WTC11 (cell line): ENCODE results near the gene SKAP2. TPM values are rescaled to one million over a fixed set of nuclear protein-coding genes. Genes with fewer than 3 reads are reported as not detected.

ENCODE experiments used
- ATAC-seq: fragments of 200-7000 bp; cut with Tn5 transposase; 2 replicates; pipeline ENCODE4 v1.10.0; 2021; ENCODE audit warnings: mild to moderate bottlenecking, moderate library complexity
- CTCF ChIA-PET: fragments of 300-600 bp; sonication (Branson Sonifier 250); formaldehyde crosslinking; loops from one replicate; lab custom pipeline; 2021; ENCODE audit warnings: antibody characterized with exemption; lab: Charles Lee
- POLR2A ChIA-PET: fragments of 350-600 bp; sonication (Branson Sonifier 250); formaldehyde crosslinking; loops from one replicate; lab custom pipeline; 2021; ENCODE audit warnings: antibody characterized with exemption; lab: Charles Lee
- DNase-seq: peaks from one replicate; pipeline ENCODE4 v3.0.0; 2021; ENCODE audit warnings: low spot score
- H3K27ac Mint-ChIP-seq: 2 replicates; pipeline ENCODE4 v1.8.0; 2021; ENCODE audit warnings: mixed read lengths
- H3K27me3 Mint-ChIP-seq: 2 replicates; pipeline ENCODE4 v1.8.0; 2021; ENCODE audit warnings: low read depth, mild to moderate bottlenecking, moderate library complexity, mixed read lengths
- H3K36me3 Mint-ChIP-seq: 2 replicates; pipeline ENCODE4 v1.8.0; 2021; ENCODE audit warnings: mixed read lengths
- H3K4me1 Mint-ChIP-seq: 2 replicates; pipeline ENCODE4 v1.8.0; 2022; ENCODE audit warnings: mixed read lengths
- H3K4me3 Mint-ChIP-seq: 2 replicates; pipeline ENCODE4 v1.8.0; 2021; ENCODE audit warnings: mild to moderate bottlenecking, moderate library complexity, mixed read lengths
- H3K9me3 Mint-ChIP-seq: 2 replicates; pipeline ENCODE4 v1.8.0; 2021; ENCODE audit warnings: mixed read lengths
- ESRRA ChIP-seq: sonication (generic); formaldehyde crosslinking; IDR thresholded peaks from 2 replicates; pipeline ENCODE4 v1.8.1; 2022; ENCODE audit warnings: mild to moderate bottlenecking, missing genetic modification reagents, borderline replicate concordance
- FOXJ3 ChIP-seq: sonication (generic); formaldehyde crosslinking; IDR thresholded peaks from 2 replicates; pipeline ENCODE4 v1.9.0; 2021; ENCODE audit warnings: missing genetic modification reagents, mild to moderate bottlenecking, borderline replicate concordance
- FOXP1 ChIP-seq: sonication (generic); formaldehyde crosslinking; IDR thresholded peaks from 2 replicates; pipeline ENCODE4 v1.8.0; 2022; ENCODE audit warnings: missing genetic modification reagents, mild to moderate bottlenecking, moderate library complexity, borderline replicate concordance
- GRHL2 ChIP-seq: fragments of 250-450 bp; sonication (Bioruptor Pico); IDR thresholded peaks from 2 replicates; pipeline ENCODE4 v1.8.0; 2022; ENCODE audit warnings: mild to moderate bottlenecking, moderate library complexity; ENCODE audit not compliant: insufficient replicate concordance, severe bottlenecking
- HMGA2 ChIP-seq: fragments of 250-450 bp; sonication (Bioruptor Pico); IDR thresholded peaks from 2 replicates; pipeline ENCODE4 v1.4.0; 2021; ENCODE audit warnings: mild to moderate bottlenecking, moderate library complexity
- MXD4 ChIP-seq: fragments of 250-450 bp; sonication (Bioruptor Pico); IDR thresholded peaks from 2 replicates; pipeline ENCODE4 v1.8.0; 2021; ENCODE audit warnings: mild to moderate bottlenecking, moderate library complexity, borderline replicate concordance
- NFE2L1 ChIP-seq: sonication (generic); formaldehyde crosslinking; IDR thresholded peaks from 2 replicates; pipeline ENCODE4 v1.8.1; 2023; ENCODE audit warnings: missing genetic modification reagents
- NR1H2 ChIP-seq: sonication (generic); formaldehyde crosslinking; IDR thresholded peaks from 2 replicates; pipeline ENCODE4 v1.9.0; 2021; ENCODE audit warnings: mild to moderate bottlenecking, moderate library complexity, missing genetic modification reagents
- ZNF138 ChIP-seq: sonication (generic); formaldehyde crosslinking; conservative IDR thresholded peaks from 2 replicates; pipeline ENCODE4 v1.8.1; 2022; ENCODE audit warnings: mild to moderate bottlenecking, moderate library complexity, missing genetic modification reagents
- total RNA-seq: library from RNA; stranded (reverse); gene quantifications from 3 replicates; pipeline ENCODE4 v1.2.3, GENCODE V29; 2021
- TF ChIP-seq, protein P1 (sequence below): fragments of 250-450 bp; sonication (Bioruptor Pico); IDR thresholded peaks from 2 replicates; pipeline ENCODE4 v2.1.2; 2022; ENCODE audit warnings: mild to moderate bottlenecking, moderate library complexity
- TF ChIP-seq, protein P2 (sequence below): fragments of 250-450 bp; sonication (Bioruptor Pico); IDR thresholded peaks from 2 replicates; pipeline ENCODE4 v1.9.0; 2021; ENCODE audit warnings: mild to moderate bottlenecking, borderline replicate concordance
- TF ChIP-seq, protein P3 (sequence below): sonication (generic); formaldehyde crosslinking; IDR thresholded peaks from 2 replicates; pipeline ENCODE4 v1.8.1; 2023; ENCODE audit warnings: mild to moderate bottlenecking, moderate library complexity, missing genetic modification reagents
- TF ChIP-seq, protein P4 (sequence below): sonication (generic); formaldehyde crosslinking; IDR thresholded peaks from 2 replicates; pipeline ENCODE4 v1.8.0; 2023; ENCODE audit warnings: mild to moderate bottlenecking, missing genetic modification reagents
- TF ChIP-seq, protein P5 (sequence below): sonication (generic); formaldehyde crosslinking; IDR thresholded peaks from 2 replicates; pipeline ENCODE4 v1.8.1; 2023; ENCODE audit warnings: mild to moderate bottlenecking, missing genetic modification reagents, moderate library complexity
- TF ChIP-seq, protein P6 (sequence below): sonication (generic); formaldehyde crosslinking; IDR thresholded peaks from 2 replicates; pipeline ENCODE4 v1.8.0; 2022; ENCODE audit warnings: mild to moderate bottlenecking, missing genetic modification reagents
- TF ChIP-seq, protein P7 (sequence below): sonication (generic); formaldehyde crosslinking; IDR thresholded peaks from 2 replicates; pipeline ENCODE4 v1.8.1; 2023; ENCODE audit warnings: mild to moderate bottlenecking, missing genetic modification reagents, borderline replicate concordance
- TF ChIP-seq, protein P8 (sequence below): sonication (generic); formaldehyde crosslinking; IDR thresholded peaks from 2 replicates; pipeline ENCODE4 v1.8.1; 2022; ENCODE audit warnings: mild to moderate bottlenecking, missing genetic modification reagents, moderate library complexity, borderline replicate concordance

SKAP2 gene
- total RNA-seq, 1 experiment from 2014 or later: 2.5 TPM

DNA sequence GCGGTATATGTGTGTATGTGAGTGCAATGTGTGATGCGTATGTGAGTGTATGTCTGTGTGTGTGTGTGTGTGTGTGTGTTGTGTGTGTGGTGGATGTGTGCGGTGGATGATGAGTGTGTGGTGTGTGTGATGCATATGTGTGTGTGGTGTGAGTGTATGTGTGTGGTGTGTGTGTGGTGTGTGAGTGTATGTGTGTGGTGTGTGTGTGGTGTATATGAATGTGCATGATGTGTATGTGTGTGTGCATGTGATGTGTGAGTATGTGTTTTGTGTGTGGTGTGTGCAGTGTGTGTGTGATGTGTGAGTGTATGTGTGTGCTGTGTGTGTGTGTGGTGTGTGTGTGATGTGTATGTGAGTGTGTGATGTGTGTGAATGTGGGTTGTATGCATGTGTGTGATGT is 222.0 kb downstream of the SKAP2 start (continued):
- TF ChIP-seq, protein P1, sequence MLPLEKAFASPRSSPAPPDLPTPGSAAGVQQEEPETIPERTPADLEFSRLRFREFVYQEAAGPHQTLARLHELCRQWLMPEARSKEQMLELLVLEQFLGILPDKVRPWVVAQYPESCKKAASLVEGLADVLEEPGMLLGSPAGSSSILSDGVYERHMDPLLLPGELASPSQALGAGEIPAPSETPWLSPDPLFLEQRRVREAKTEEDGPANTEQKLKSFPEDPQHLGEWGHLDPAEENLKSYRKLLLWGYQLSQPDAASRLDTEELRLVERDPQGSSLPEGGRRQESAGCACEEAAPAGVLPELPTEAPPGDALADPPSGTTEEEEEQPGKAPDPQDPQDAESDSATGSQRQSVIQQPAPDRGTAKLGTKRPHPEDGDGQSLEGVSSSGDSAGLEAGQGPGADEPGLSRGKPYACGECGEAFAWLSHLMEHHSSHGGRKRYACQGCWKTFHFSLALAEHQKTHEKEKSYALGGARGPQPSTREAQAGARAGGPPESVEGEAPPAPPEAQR: no peak
- TF ChIP-seq HMGA2 (CRISPR knock-in tag): no peak
- TF ChIP-seq, protein P2, sequence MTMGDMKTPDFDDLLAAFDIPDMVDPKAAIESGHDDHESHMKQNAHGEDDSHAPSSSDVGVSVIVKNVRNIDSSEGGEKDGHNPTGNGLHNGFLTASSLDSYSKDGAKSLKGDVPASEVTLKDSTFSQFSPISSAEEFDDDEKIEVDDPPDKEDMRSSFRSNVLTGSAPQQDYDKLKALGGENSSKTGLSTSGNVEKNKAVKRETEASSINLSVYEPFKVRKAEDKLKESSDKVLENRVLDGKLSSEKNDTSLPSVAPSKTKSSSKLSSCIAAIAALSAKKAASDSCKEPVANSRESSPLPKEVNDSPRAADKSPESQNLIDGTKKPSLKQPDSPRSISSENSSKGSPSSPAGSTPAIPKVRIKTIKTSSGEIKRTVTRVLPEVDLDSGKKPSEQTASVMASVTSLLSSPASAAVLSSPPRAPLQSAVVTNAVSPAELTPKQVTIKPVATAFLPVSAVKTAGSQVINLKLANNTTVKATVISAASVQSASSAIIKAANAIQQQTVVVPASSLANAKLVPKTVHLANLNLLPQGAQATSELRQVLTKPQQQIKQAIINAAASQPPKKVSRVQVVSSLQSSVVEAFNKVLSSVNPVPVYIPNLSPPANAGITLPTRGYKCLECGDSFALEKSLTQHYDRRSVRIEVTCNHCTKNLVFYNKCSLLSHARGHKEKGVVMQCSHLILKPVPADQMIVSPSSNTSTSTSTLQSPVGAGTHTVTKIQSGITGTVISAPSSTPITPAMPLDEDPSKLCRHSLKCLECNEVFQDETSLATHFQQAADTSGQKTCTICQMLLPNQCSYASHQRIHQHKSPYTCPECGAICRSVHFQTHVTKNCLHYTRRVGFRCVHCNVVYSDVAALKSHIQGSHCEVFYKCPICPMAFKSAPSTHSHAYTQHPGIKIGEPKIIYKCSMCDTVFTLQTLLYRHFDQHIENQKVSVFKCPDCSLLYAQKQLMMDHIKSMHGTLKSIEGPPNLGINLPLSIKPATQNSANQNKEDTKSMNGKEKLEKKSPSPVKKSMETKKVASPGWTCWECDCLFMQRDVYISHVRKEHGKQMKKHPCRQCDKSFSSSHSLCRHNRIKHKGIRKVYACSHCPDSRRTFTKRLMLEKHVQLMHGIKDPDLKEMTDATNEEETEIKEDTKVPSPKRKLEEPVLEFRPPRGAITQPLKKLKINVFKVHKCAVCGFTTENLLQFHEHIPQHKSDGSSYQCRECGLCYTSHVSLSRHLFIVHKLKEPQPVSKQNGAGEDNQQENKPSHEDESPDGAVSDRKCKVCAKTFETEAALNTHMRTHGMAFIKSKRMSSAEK (CRISPR knock-in tag): no peak
- TF ChIP-seq, protein P3, sequence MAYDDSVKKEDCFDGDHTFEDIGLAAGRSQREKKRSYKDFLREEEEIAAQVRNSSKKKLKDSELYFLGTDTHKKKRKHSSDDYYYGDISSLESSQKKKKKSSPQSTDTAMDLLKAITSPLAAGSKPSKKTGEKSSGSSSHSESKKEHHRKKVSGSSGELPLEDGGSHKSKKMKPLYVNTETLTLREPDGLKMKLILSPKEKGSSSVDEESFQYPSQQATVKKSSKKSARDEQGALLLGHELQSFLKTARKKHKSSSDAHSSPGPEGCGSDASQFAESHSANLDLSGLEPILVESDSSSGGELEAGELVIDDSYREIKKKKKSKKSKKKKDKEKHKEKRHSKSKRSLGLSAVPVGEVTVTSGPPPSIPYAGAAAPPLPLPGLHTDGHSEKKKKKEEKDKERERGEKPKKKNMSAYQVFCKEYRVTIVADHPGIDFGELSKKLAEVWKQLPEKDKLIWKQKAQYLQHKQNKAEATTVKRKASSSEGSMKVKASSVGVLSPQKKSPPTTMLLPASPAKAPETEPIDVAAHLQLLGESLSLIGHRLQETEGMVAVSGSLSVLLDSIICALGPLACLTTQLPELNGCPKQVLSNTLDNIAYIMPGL (CRISPR knock-in tag): no peak

DNA sequence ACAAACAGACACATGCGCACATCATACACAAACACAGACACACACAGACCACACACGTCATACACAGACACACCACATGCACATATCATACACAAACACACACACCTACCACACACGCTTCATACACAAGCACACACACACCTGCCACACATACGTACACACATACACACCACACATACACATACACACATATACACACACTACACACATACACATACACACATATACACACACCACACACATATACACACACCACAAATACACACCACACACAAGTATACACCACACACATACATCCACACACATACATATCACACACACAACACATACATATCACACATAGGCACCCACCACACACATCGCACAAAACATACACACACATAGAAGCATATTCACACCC is 224.7 kb downstream of the SKAP2 start:
- Mint-ChIP-seq H3K27ac (no peak overlapping the region), H3K4me3 (no peak overlapping the region), H3K36me3 (no peaks in the 10 kb centered on the region), H3K4me1 (no peaks in the 10 kb centered on the region), H3K27me3 (no peaks in the 10 kb centered on the region), H3K9me3 (no peaks in the 10 kb centered on the region)
- no peak for ATAC-seq
- ChIA-PET CTCF (no interaction called here), POLR2A (no interaction called here)
- DNase-seq: no peak
- TF ChIP-seq GRHL2 (CRISPR knock-in tag): no peak
- TF ChIP-seq, protein P4, sequence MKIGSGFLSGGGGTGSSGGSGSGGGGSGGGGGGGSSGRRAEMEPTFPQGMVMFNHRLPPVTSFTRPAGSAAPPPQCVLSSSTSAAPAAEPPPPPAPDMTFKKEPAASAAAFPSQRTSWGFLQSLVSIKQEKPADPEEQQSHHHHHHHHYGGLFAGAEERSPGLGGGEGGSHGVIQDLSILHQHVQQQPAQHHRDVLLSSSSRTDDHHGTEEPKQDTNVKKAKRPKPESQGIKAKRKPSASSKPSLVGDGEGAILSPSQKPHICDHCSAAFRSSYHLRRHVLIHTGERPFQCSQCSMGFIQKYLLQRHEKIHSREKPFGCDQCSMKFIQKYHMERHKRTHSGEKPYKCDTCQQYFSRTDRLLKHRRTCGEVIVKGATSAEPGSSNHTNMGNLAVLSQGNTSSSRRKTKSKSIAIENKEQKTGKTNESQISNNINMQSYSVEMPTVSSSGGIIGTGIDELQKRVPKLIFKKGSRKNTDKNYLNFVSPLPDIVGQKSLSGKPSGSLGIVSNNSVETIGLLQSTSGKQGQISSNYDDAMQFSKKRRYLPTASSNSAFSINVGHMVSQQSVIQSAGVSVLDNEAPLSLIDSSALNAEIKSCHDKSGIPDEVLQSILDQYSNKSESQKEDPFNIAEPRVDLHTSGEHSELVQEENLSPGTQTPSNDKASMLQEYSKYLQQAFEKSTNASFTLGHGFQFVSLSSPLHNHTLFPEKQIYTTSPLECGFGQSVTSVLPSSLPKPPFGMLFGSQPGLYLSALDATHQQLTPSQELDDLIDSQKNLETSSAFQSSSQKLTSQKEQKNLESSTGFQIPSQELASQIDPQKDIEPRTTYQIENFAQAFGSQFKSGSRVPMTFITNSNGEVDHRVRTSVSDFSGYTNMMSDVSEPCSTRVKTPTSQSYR (CRISPR knock-in tag): no peak
- no peak for TF ChIP-seq NR1H2 (CRISPR knock-in tag)
- TF ChIP-seq, protein P5, sequence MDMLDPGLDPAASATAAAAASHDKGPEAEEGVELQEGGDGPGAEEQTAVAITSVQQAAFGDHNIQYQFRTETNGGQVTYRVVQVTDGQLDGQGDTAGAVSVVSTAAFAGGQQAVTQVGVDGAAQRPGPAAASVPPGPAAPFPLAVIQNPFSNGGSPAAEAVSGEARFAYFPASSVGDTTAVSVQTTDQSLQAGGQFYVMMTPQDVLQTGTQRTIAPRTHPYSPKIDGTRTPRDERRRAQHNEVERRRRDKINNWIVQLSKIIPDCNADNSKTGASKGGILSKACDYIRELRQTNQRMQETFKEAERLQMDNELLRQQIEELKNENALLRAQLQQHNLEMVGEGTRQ: no peak
- no peak for TF ChIP-seq FOXP1
- TF ChIP-seq, protein P6, sequence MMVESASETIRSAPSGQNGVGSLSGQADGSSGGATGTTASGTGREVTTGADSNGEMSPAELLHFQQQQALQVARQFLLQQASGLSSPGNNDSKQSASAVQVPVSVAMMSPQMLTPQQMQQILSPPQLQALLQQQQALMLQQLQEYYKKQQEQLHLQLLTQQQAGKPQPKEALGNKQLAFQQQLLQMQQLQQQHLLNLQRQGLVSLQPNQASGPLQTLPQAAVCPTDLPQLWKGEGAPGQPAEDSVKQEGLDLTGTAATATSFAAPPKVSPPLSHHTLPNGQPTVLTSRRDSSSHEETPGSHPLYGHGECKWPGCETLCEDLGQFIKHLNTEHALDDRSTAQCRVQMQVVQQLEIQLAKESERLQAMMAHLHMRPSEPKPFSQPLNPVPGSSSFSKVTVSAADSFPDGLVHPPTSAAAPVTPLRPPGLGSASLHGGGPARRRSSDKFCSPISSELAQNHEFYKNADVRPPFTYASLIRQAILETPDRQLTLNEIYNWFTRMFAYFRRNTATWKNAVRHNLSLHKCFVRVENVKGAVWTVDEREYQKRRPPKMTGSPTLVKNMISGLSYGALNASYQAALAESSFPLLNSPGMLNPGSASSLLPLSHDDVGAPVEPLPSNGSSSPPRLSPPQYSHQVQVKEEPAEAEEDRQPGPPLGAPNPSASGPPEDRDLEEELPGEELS (CRISPR knock-in tag): no peak
- TF ChIP-seq FOXJ3 (CRISPR knock-in tag): no peak
- TF ChIP-seq, protein P7, sequence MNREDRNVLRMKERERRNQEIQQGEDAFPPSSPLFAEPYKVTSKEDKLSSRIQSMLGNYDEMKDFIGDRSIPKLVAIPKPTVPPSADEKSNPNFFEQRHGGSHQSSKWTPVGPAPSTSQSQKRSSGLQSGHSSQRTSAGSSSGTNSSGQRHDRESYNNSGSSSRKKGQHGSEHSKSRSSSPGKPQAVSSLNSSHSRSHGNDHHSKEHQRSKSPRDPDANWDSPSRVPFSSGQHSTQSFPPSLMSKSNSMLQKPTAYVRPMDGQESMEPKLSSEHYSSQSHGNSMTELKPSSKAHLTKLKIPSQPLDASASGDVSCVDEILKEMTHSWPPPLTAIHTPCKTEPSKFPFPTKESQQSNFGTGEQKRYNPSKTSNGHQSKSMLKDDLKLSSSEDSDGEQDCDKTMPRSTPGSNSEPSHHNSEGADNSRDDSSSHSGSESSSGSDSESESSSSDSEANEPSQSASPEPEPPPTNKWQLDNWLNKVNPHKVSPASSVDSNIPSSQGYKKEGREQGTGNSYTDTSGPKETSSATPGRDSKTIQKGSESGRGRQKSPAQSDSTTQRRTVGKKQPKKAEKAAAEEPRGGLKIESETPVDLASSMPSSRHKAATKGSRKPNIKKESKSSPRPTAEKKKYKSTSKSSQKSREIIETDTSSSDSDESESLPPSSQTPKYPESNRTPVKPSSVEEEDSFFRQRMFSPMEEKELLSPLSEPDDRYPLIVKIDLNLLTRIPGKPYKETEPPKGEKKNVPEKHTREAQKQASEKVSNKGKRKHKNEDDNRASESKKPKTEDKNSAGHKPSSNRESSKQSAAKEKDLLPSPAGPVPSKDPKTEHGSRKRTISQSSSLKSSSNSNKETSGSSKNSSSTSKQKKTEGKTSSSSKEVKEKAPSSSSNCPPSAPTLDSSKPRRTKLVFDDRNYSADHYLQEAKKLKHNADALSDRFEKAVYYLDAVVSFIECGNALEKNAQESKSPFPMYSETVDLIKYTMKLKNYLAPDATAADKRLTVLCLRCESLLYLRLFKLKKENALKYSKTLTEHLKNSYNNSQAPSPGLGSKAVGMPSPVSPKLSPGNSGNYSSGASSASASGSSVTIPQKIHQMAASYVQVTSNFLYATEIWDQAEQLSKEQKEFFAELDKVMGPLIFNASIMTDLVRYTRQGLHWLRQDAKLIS (CRISPR knock-in tag): no peak
- no peak for TF ChIP-seq ZNF138 (CRISPR knock-in tag)
- TF ChIP-seq, protein P8, sequence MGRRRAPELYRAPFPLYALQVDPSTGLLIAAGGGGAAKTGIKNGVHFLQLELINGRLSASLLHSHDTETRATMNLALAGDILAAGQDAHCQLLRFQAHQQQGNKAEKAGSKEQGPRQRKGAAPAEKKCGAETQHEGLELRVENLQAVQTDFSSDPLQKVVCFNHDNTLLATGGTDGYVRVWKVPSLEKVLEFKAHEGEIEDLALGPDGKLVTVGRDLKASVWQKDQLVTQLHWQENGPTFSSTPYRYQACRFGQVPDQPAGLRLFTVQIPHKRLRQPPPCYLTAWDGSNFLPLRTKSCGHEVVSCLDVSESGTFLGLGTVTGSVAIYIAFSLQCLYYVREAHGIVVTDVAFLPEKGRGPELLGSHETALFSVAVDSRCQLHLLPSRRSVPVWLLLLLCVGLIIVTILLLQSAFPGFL: no peak
- no peak for TF ChIP-seq NFE2L1 (CRISPR knock-in tag)
- TF ChIP-seq ESRRA (CRISPR knock-in tag): no peak
- no peak for TF ChIP-seq MXD4
